Right ventricle myocardium superior (tissue), 1 donor: Measurements from ENCODE around the gene ASCC1. TPM values are rescaled to one million over a fixed set of nuclear protein-coding genes. Genes with fewer than 3 reads are reported as not detected.
A peak's percentile ranks its signal among the peaks of the same experiment; 100 is the strongest.

Source experiments
- ATAC-seq: fragments of 200-7000 bp; cut with Tn5 transposase; one replicate; pipeline ENCODE4 v1.9.1; 2020; ENCODE audit warnings: mild to moderate bottlenecking; ENCODE audit not compliant: poor library complexity
- DNase-seq: peaks from one replicate; pipeline ENCODE4 v3.0.0-alpha.2; 2020
- intact Hi-C: fragments of 100-400 bp; cut with DNase I; formaldehyde crosslinking; loops from one replicate; pipeline ENCODE4 v1.11.2; 2022
- total RNA-seq: library from RNA; stranded (reverse); fragmentation: NEBNext Ultra II Directional; extraction: Animal tissue kit (Norgen Biotek cat#: 25700); gene quantifications from one replicate; pipeline ENCODE4 v1.2.1, GENCODE V29; 2021
- donor health status: DM: no; HTN: yes; CAD: no; lungs with severe emphysema.

Gene ASCC1
- total RNA-seq, 1 donor from 2014 or later: 32.0 TPM

- DNase-seq (no peak), ATAC-seq (no peak)
- intact Hi-C loops: no loop called here
Measured at GRCh38 chr10:72068126-72068765, 147.8 kb downstream of the ASCC1 start.

DNA sequence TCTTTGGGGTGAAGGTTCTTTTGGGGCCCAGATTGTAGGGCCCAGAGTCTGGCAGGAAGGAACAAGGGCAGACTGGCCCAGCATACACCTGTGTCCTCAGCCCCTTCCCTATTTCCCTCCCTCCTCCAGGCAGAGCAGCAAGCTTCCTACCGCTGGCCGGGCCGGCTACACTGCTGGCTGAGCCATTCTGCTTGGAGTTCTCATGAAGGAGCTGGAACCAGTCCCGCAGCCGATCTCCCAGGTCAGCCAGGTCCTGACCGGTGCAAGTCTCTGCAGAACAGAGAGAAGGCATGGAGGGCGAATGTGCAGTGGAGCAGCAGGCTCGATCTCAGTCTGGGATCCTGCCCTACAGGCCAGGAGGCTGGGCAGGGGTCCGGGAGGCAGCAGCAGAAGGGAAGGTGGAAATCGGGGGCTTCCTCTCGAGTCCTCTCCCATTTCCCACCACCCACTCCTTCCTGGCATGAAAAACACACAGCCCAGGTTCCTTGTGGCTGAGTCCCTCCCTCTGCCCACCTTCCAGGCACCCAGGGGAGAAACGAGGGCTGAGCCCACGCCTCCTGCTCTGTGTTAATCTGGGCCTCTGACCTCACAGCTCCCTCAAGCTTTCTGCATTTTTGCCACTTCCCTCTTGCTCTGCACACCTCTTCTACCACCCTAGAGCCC is 148.5 kb downstream of the ASCC1 start:
- DNase-seq: no peak
- intact Hi-C loops: no loop called here
- no peak for ATAC-seq

DNA sequence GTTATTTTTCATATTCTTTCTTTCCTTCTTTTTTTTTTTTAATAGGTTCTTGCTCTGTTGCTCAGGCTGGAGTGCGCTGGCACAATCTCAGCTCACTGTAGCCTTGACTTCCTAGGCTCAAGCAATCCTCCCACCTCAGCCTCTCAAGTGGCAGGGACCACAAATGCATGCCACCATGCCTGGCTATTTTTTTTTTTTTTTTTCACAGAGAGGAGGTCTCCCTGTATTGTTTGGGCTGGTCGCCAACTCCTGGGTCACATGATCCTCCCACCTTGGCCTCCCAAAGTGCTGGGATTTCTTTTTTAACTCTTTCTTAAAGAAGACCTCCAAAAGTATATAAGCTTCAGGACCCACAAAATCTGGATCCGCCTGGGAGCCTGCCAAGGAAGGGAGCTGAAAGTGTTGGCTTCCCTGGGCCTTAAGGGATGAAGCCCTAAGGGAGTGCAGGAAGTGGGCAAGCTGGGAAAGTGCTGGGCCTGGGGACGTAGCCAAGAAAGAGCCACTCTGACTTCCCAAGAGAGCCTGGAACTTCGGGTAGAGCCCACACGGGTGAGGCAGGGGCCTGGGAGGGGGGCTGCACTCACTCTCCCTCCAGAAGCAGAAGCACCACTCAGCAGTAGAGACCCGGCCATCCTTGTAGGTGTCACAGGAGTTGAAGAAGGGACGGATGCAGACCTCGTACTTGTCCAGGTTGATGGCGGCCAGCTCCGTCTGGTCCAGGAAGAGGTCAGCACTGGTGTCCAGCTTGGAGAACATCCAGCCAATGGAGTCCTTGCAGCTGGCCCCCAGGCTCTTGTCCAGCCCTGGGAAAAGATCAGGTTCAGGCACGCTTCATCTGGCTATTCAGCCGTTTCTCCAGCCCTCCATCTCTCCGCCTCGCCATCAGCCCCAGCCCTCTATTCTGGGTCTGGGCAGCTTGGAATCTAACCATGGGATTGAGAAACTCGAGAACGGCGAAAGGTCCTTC is 149.5 kb downstream of the ASCC1 start:
- intact Hi-C loops: no loop called here
- peak; percentile 26 for ATAC-seq
- DNase-seq: no peak

GRCh38 chr10:72065439-72066025 is 150.5 kb downstream of the ASCC1 start:
- intact Hi-C loops: no loop called here
- DNase-seq: no peak
- ATAC-seq: peak; percentile 61

GRCh38 chr10:72063703-72064391 is 152.2 kb downstream of the ASCC1 start:
- no peak for DNase-seq
- ATAC-seq: no peak
- intact Hi-C loops: no loop called here

DNA sequence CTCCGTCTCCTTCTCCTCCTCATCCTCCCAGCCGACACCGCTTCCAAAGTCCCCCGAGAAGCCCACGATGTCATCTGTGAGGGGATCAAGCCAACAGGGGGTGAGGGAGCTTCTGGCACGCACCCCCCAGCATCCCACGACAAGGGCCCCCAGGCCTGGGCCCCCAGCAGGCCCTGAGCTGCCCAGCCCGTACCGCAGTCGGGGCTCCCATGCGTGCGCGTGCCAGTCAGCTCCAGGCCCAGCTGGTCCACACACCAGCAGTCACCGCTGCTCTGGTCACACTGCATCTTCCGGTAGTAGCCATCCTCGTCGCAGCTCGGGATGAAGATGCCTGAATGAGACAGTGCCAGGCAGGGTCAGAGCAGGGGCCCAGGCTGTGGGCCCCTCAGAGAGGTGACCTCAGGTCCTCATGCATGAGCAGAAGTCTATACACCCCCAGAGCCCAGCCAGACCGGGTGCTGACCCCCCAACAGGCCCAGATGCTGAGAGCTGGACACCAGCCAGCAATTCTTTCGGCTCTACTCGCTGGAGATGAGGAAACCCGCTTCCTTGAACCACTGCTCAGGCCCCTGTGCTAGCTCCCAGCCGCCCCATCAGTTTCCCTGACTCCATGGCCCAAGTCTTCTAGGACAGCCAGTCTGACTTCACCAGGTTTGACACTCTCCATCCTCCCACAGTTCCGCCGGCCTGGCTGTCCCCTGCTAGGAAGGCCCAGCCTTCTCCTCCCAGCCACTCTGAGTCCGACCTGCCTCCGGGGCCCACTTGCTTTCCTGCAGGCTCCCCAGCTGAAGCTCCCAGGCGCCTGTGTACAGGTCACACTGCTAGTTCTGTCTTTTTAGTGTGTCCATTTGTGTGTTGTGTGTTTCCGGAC is 153.0 kb downstream of the ASCC1 start:
- DNase-seq: no peak
- ATAC-seq: no peak
- intact Hi-C loops: no loop called here

- no peak for DNase-seq
- intact Hi-C loops: no loop called here
- no peak for ATAC-seq
Measured at GRCh38 chr10:72062382-72062781, 153.7 kb downstream of the ASCC1 start.

DNA sequence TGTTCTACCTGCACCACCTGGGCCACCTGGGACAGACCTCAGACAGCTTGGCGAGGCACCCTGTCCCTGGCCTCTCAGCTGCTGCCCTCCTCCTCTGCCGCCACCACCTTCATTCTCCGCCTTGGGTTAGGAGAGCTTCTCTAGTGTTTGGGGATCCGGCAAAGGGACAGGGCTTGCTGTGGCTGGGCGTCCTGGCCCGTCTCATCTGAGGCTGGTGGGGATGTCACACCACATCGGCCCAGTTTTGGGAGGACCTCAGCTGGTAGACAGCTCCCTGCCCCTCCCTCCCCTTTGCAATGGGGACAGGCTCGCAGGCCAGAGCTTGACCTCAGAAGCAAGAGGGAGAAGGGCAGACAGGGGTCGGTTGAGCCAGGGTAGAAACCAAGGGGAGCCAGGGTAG is 154.1 kb downstream of the ASCC1 start:
- no peak for ATAC-seq
- intact Hi-C loops: no loop called here
- DNase-seq: no peak

GRCh38 chr10:72061491-72061890 is 154.6 kb downstream of the ASCC1 start:
- no peak for ATAC-seq
- intact Hi-C loops: no loop called here
- no peak for DNase-seq

- DNase-seq (no peak), ATAC-seq (no peak)
- intact Hi-C loops: loop anchor here (10.0 kb wide), 1 partner anchor 45 kb away; no protein-coding TSS in a partner anchor
Measured at GRCh38 chr10:72059843-72060822, 155.9 kb downstream of the ASCC1 start.

- no peak for DNase-seq
- intact Hi-C loops: loop anchor here (10.0 kb wide), 1 partner anchor 46 kb away; no protein-coding TSS in a partner anchor
- no peak for ATAC-seq
Measured at GRCh38 chr10:72058989-72059842, 156.9 kb downstream of the ASCC1 start.

GRCh38 chr10:72058347-72058898 is 157.7 kb downstream of the ASCC1 start:
- intact Hi-C loops: loop anchor here (10.0 kb wide), 1 partner anchor 46 kb away; no protein-coding TSS in a partner anchor
- DNase-seq (no peak), ATAC-seq (peak; percentile 52)

DNA sequence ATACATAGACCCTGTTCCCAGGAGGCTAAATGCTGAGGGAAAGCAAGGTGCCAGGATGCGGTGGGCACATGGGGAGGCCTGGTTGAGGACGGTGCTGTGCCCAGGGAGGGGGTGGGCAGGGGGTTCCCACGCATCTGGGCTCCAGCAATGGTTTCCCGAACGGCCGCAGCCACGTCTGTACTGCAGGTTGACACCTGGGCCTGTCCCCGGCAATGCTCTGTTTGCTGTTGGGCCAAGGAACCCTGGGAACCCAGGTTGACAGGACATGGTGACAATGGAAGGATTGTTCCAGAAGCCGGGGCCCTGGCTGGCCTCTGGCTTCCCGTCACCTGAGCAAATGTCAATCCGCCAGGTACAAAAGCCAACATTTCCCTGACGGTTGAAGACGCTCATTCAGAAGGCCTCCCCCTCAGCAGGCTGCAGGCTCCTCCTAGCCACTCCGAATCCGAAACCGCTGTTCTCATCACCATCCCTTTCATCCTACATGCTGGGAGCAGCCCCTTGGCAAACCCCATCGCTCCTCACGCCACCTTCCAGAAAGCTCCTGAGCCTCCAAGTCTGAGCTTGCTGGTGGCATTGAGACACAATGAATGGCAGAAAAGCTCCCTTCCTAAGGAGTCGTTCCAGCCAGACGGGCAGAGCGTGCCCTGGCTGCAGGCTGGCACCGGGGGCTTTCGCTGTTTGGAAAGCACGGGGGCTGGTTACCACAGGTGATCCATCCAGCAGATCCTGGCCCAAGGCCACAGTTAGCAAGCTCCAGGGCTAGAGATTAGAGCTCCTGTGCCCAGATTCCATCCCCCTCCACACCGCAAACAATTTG is 158.9 kb downstream of the ASCC1 start:
- intact Hi-C loops: loop anchor here (10.0 kb wide), 1 partner anchor 48 kb away; no protein-coding TSS in a partner anchor

DNA sequence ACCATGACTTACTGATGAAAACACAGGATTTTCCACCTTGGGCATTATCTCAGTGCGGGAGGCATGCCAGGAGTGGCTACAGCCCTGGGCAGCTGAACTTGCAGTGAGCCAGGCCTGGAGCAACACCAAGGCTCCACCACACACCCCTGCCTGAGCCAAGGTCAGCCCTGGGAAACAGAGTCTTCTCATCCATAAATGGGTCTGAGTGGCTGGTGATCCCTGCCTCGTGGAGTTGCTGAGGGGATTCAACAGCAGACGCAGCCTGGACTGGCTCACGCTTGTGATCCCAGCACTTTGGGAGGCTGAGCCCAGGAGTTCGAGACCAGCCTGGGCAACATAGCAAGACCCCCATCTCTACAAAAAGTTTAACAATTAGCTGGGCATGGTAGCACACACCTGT is 160.0 kb downstream of the ASCC1 start:
- peak; percentile 63 for ATAC-seq

More for the DNA sequence above, 158.9 kb downstream of the ASCC1 start:
- DNase-seq: no peak
- ATAC-seq: peak; percentile 22

More for the DNA sequence above, 160.0 kb downstream of the ASCC1 start:
- intact Hi-C loops: loop anchor here (10.0 kb wide), 1 partner anchor 49 kb away; no protein-coding TSS in a partner anchor
- DNase-seq: peak; percentile 66
